ENCODE results near the gene MMAA.

DNA sequence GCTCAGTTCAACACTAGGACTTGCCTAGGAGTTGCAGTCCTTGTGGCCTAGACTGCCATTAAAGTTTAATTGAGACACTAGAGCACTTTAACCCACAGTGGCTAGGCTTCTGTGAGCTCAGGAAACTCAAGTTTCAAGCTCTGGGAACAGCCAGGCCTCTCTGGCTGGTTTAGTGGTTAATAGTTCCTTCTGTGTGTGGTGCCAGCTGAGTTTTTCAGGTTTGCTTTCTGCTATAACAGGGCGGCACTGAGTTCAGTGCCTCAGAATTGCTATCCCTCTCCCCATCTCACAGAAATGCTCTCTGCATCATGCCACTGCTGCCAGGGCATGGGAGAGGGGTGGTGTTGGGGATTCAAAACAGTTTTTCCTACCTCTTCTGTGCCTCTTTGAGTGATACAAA, 15.9 kb downstream of the MMAA start:
- TF ChIP-seq POLR2A (IDR thresholded peaks at IDR 0.05) (no peak), CTCF (IDR thresholded peaks at IDR 0.05) (no peak), EP300 (IDR thresholded peaks at IDR 0.05) (no peak)
